ENCODE measurements around the gene TRPV6. TPM values are rescaled to one million over a fixed set of nuclear protein-coding genes. Genes with fewer than 3 reads are reported as not detected.

TRPV6 gene
- total RNA-seq, 2 donors from 2014 or later = not detected

- intact Hi-C loops (cut with DNase I) = loop anchor here in 1 of 2 donors (10.0 kb wide), 1 partner anchor 134 kb away; no protein-coding TSS in a partner anchor
- no peak for DNase-seq (ENCODE audit: low spot score)
These were observed 24.6 kb downstream of the TRPV6 start for GRCh38 chr7:142860968-142861367.

- intact Hi-C loops (cut with DNase I) = loop anchor here (10.0 kb wide), 2 partner anchors 135 to 355 kb away; no protein-coding TSS in a partner anchor
- DNase-seq (ENCODE audit: low spot score) = no peak
These were observed 25.7 kb downstream of the TRPV6 start for GRCh38 chr7:142859829-142860228.

GRCh38 chr7:142859411-142859810 is 26.1 kb downstream of the TRPV6 start:
- no peak for DNase-seq (ENCODE audit: low spot score)
- intact Hi-C loops (cut with DNase I) = loop anchor here (10.0 kb wide), 1 partner anchor 355 kb away; no protein-coding TSS in a partner anchor

- DNase-seq (ENCODE audit: low spot score) = no peak
- intact Hi-C loops (cut with DNase I) = loop anchor here (10.0 kb wide), 1 partner anchor 357 kb away; no protein-coding TSS in a partner anchor
These were observed 27.9 kb downstream of the TRPV6 start for GRCh38 chr7:142857625-142858024.

- peak; percentile 58 for DNase-seq (ENCODE audit: low spot score)
- intact Hi-C loops (cut with DNase I) = loop anchor here (10.0 kb wide), 1 partner anchor 358 kb away; no protein-coding TSS in a partner anchor
These were observed 28.8 kb downstream of the TRPV6 start for GRCh38 chr7:142856565-142857245.

- intact Hi-C loops (cut with DNase I) = loop anchor here (10.0 kb wide), 1 partner anchor 359 kb away; no protein-coding TSS in a partner anchor
- peak; percentile 87 for DNase-seq (ENCODE audit: low spot score)
These were observed 29.6 kb downstream of the TRPV6 start for GRCh38 chr7:142855756-142856564.

- intact Hi-C loops (cut with DNase I) = loop anchor here (10.0 kb wide), 1 partner anchor 360 kb away; no protein-coding TSS in a partner anchor
- DNase-seq (ENCODE audit: low spot score) = no peak
These were observed 30.3 kb downstream of the TRPV6 start for GRCh38 chr7:142855114-142855743.

- intact Hi-C loops (cut with DNase I) = loop anchor here (5.0 to 10.0 kb wide), 2 partner anchors 148 to 360 kb away; no protein-coding TSS in a partner anchor
- peak; percentile 92 for DNase-seq (ENCODE audit: low spot score)
These were observed 31.0 kb downstream of the TRPV6 start, which contains the start of gene EPHB6 for GRCh38 chr7:142854372-142855113. Gene EPHB6, plus strand, starts transcription at chr7:142855076. Its CDS starts 8,152 bp downstream, at chr7:142863228.

- DNase-seq (ENCODE audit: low spot score) = peak; percentile 88
- intact Hi-C loops (cut with DNase I) = loop anchor here (5.0 to 10.0 kb wide), 2 partner anchors 148 to 361 kb away; no protein-coding TSS in a partner anchor
These were observed 31.7 kb downstream of the TRPV6 start for GRCh38 chr7:142853739-142854371.

- intact Hi-C loops (cut with DNase I) = loop anchor here (5.0 to 10.0 kb wide), 2 partner anchors 150 to 363 kb away; no protein-coding TSS in a partner anchor
- DNase-seq (ENCODE audit: low spot score) = no peak
These were observed 33.6 kb downstream of the TRPV6 start for GRCh38 chr7:142851919-142852318.

GRCh38 chr7:142851269-142851668 is 34.3 kb downstream of the TRPV6 start:
- no peak for DNase-seq (ENCODE audit: low spot score)
- intact Hi-C loops (cut with DNase I) = loop anchor here (5.0 to 10.0 kb wide), 2 partner anchors 151 to 364 kb away; no protein-coding TSS in a partner anchor

- intact Hi-C loops (cut with DNase I) = no loop called here
These were observed 38.2 kb downstream of the TRPV6 start for GRCh38 chr7:142847353-142847752.

GRCh38 chr7:142842251-142842766 is 43.2 kb downstream of the TRPV6 start:
- intact Hi-C loops (cut with DNase I) = no loop called here
- DNase-seq (ENCODE audit: low spot score) = no peak

More at GRCh38 chr7:142847353-142847752, 38.2 kb downstream of the TRPV6 start:
- DNase-seq (ENCODE audit: low spot score) = no peak

GRCh38 chr7:142838461-142839213 is 46.9 kb downstream of the TRPV6 start:
- intact Hi-C loops (cut with DNase I) = no loop called here
- no peak for DNase-seq (ENCODE audit: low spot score)

GRCh38 chr7:142836426-142836825 is 49.1 kb downstream of the TRPV6 start:
- intact Hi-C loops (cut with DNase I) = no loop called here
- no peak for DNase-seq (ENCODE audit: low spot score)

GRCh38 chr7:142835487-142835886 is 50.1 kb downstream of the TRPV6 start:
- intact Hi-C loops (cut with DNase I) = no loop called here
- DNase-seq (ENCODE audit: low spot score) = no peak
